OCI-LY7 (cell line): ENCODE data around the gene BRD8. TPM values are rescaled to one million over a fixed set of nuclear protein-coding genes. Genes with fewer than 3 reads are reported as not detected.
"Not testable (repeated sequence)": the region's sequence is repeated elsewhere in the genome, so short reads cannot be mapped to it uniquely, and the experiment has no call there.

ENCODE experiments used
- BruUV-seq: library from RNA; stranded (reverse); fragments of 400-500 nt; replicated peaks from 2 replicates; lab custom pipeline; 2021; lab: Mats Ljungman, UMichigan
- CTCF ChIA-PET: fragments of 300-600 bp; sonication (Branson Sonifier 250); formaldehyde crosslinking; loops from one replicate; lab custom pipeline; 2022; ENCODE audit warnings: antibody characterized with exemption; ENCODE audit not compliant: unreplicated experiment; lab: Charles Lee
- POLR2A ChIA-PET: fragments of 300-600 bp; sonication (Branson Sonifier 250); formaldehyde crosslinking; loops from one replicate; lab custom pipeline; 2022; ENCODE audit warnings: antibody characterized with exemption; lab: Charles Lee
- DNase-seq: peaks from one replicate; pipeline ENCODE4 v3.0.0-alpha.2; 2015; ENCODE audit warnings: low spot score
- H2AFZ ChIP-seq: fragments of 200-600 bp; sonication (generic), shearing (Covaris generic); 2 replicates; pipeline ENCODE4 v1.6.1; 2014; ENCODE audit warnings: mild to moderate bottlenecking, antibody characterized with exemption, low read length, moderate library complexity
- H3K27ac ChIP-seq: fragments of 200-600 bp; sonication (generic); 2 replicates; pipeline ENCODE4 v1.5.1; 2014; ENCODE audit warnings: mixed run types, low read depth, mild to moderate bottlenecking, moderate library complexity, low read length, inconsistent platforms; ENCODE audit not compliant: poor library complexity, severe bottlenecking
- H3K36me3 ChIP-seq: fragments of 200-600 bp; sonication (generic); 2 replicates; pipeline ENCODE4 v1.6.1; 2014; ENCODE audit warnings: mild to moderate bottlenecking, antibody characterized with exemption, low read length, moderate library complexity, mixed read lengths; ENCODE audit not compliant: insufficient read depth
- H3K4me1 ChIP-seq: fragments of 200-600 bp; sonication (generic); 2 replicates; pipeline ENCODE4 v1.5.1; 2014; ENCODE audit warnings: mild to moderate bottlenecking, low read length; ENCODE audit not compliant: insufficient read depth, poor library complexity, severe bottlenecking
- H3K4me2 ChIP-seq: fragments of 200-600 bp; sonication (generic); 2 replicates; pipeline ENCODE4 v1.6.1; 2014; ENCODE audit warnings: mild to moderate bottlenecking, low read length
- H3K4me3 ChIP-seq: fragments of 200-600 bp; sonication (generic); 2 replicates; pipeline ENCODE4 v1.5.1; 2014; ENCODE audit warnings: mild to moderate bottlenecking, low read depth, low read length; ENCODE audit not compliant: poor library complexity, severe bottlenecking
- H3K79me2 ChIP-seq: fragments of 200-600 bp; sonication (generic); 2 replicates; pipeline ENCODE4 v1.6.1; 2016; ENCODE audit warnings: low read depth, mild to moderate bottlenecking, low read length, moderate library complexity, mixed read lengths; ENCODE audit not compliant: insufficient read depth
- H3K9me2 ChIP-seq: fragments of 200-600 bp; sonication (generic); 2 replicates; pipeline ENCODE4 v1.6.1; 2016; ENCODE audit warnings: mild to moderate bottlenecking, low read length, mixed read lengths; ENCODE audit not compliant: insufficient read depth
- H3K9me3 ChIP-seq: fragments of 200-600 bp; sonication (generic); 2 replicates; pipeline ENCODE4 v1.6.1; 2014; ENCODE audit warnings: mild to moderate bottlenecking, mixed run types, low read length, mixed read lengths
- H4K20me1 ChIP-seq: fragments of 200-600 bp; sonication (generic); 2 replicates; pipeline ENCODE4 v1.6.1; 2014; ENCODE audit warnings: mild to moderate bottlenecking, antibody characterized with exemption, low read length, moderate library complexity, mixed read lengths; ENCODE audit not compliant: insufficient read depth
- EZH2phosphoT487 ChIP-seq: fragments of 200-600 bp; sonication (generic); IDR thresholded peaks from 2 replicates; pipeline ENCODE4 v1.6.1; 2018; ENCODE audit warnings: low read depth, borderline replicate concordance, mild to moderate bottlenecking, mixed run types, antibody characterized with exemption, low read length, moderate library complexity, mixed read lengths
- intact Hi-C: fragments of 100-400 bp; cut with micrococcal nuclease; formaldehyde crosslinking; loops from one replicate; pipeline ENCODE4 v1.10.0; 2022; ENCODE audit not compliant: unreplicated experiment
- total RNA-seq, 2 experiments: library from RNA; depleted of rRNA in 1 of 2; stranded (reverse); fragments of >200 nt in 1 of 2; shearing (Covaris generic) in 1 of 2; gene quantifications; 2 replicates each; pipeline ENCODE4 v1.2.3, GENCODE V29; 2014 to 2022
- TF ChIP-seq, protein P1 (sequence below): fragments of 200-600 bp; sonication (generic); conservative IDR thresholded peaks from 2 replicates; pipeline ENCODE4 v1.5.1; 2014; ENCODE audit warnings: mild to moderate bottlenecking, antibody characterized with exemption, low read length, moderate library complexity, mixed read lengths

BRD8 gene
- total RNA-seq, 2 experiments from 2014 or later: 71.7 to 92.7 TPM

DNA sequence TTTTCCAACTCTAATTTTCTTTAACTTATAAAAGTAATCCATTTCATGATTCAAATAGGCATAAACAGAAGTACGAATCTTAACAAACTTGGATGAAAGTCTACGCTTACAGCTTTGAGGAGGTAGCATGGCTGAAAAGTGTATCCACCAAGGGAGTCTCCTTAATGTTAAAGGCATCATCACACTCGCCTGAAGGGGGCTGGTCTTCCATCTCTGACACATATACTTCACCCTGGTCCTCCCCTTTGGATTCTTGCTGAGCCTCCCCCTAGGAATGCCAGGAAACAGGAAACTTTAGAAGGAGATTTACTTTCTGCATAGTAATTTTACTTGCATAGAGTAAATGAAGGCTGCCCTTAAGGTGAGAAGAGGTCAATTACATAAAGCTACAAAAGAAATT lies 28.9 kb downstream of the BRD8 start:
- Histone ChIP-seq H3K4me3 (no peak overlapping the region), H3K9me2 (no peaks in the 10 kb centered on the region), H3K36me3 (no peaks in the 10 kb centered on the region), H3K4me1 (no peaks in the 10 kb centered on the region), H3K4me2 (no peak overlapping the region), H2AFZ (no peak overlapping the region), H4K20me1 (no peaks in the 10 kb centered on the region), H3K79me2 (no peaks in the 10 kb centered on the region), H3K9me3 (no peaks in the 10 kb centered on the region), H3K27ac (no peak overlapping the region)
- intact Hi-C loops: no loop called here
- ChIA-PET CTCF (no interaction called here), POLR2A (no interaction called here)
- no TSS peak for BruUV-seq
- TF ChIP-seq, protein P1, sequence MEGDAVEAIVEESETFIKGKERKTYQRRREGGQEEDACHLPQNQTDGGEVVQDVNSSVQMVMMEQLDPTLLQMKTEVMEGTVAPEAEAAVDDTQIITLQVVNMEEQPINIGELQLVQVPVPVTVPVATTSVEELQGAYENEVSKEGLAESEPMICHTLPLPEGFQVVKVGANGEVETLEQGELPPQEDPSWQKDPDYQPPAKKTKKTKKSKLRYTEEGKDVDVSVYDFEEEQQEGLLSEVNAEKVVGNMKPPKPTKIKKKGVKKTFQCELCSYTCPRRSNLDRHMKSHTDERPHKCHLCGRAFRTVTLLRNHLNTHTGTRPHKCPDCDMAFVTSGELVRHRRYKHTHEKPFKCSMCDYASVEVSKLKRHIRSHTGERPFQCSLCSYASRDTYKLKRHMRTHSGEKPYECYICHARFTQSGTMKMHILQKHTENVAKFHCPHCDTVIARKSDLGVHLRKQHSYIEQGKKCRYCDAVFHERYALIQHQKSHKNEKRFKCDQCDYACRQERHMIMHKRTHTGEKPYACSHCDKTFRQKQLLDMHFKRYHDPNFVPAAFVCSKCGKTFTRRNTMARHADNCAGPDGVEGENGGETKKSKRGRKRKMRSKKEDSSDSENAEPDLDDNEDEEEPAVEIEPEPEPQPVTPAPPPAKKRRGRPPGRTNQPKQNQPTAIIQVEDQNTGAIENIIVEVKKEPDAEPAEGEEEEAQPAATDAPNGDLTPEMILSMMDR: no peak
- TF ChIP-seq EZH2phosphoT487: no peak
- DNase-seq: no peak

DNA sequence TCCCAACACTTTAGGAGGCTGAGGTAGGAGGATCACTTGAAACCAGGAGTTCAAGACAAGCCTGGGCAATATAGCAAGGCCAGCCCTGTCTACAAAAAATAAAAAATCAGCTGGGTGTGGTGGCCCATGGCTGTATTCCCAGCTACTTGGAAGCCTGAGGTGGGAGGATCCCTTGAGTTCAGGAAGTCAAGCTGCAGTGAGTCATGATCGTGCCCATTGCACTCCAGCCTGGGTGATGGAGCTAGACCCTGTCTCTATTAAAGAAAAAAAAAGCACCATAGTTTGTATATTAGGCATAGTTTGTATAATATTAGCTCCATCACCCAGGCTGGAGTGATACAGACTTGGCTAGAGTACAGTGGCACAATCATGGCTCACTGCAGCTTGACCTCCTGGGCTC lies 29.6 kb downstream of the BRD8 start:
- DNase-seq: no peak
- Histone ChIP-seq H3K9me2 (no peaks in the 10 kb centered on the region), H3K79me2 (no peaks in the 10 kb centered on the region), H2AFZ (no peak overlapping the region), H3K36me3 (no peaks in the 10 kb centered on the region), H3K4me3 (no peak overlapping the region), H3K4me2 (no peak overlapping the region), H3K27ac (no peak overlapping the region), H3K9me3 (no peaks in the 10 kb centered on the region), H4K20me1 (no peaks in the 10 kb centered on the region), H3K4me1 (no peaks in the 10 kb centered on the region)
- intact Hi-C loops: no loop called here
- POLR2A ChIA-PET: no interaction called here
- TF ChIP-seq, protein P1: no peak
- no peak for TF ChIP-seq EZH2phosphoT487
- CTCF ChIA-PET: no interaction called here
- no TSS peak for BruUV-seq

DNA sequence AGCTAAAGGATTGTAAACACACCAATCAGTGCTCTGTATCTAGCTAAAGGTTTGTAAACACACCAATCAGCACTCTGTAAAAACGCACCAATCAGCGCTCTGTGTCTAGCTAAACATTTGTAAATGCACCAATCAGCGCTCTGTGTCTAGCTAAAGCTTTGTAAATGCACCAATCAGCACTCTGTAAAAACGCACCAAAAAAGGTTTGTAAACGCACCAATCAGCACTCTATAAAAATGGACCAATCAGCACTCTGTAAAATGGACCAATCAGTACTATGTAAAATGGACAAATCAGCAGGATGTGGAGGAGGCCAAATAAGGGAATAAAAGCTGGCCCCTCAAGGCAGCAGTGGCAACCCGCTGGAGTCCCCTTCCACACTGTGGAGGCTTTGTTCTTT lies 34.9 kb downstream of the BRD8 start:
- H3K9me3 ChIP-seq, POLR2A ChIA-PET, H3K4me3 ChIP-seq, H3K36me3 ChIP-seq, H3K9me2 ChIP-seq, H3K4me1 ChIP-seq, BruUV-seq, H3K4me2 ChIP-seq, H2AFZ ChIP-seq, H3K79me2 ChIP-seq, DNase-seq, H3K27ac ChIP-seq, H4K20me1 ChIP-seq, intact Hi-C loops, CTCF ChIA-PET: not testable (repeated sequence)
